ENCODE measurements around the gene SFRP5. TPM values are rescaled to one million over a fixed set of nuclear protein-coding genes. Genes with fewer than 3 reads are reported as not detected.

Gene SFRP5
- total and polyA plus RNA-seq, 2 donors (not counting 3 experiments of a cell fraction or from before 2014, with no cell fraction given): not detected

DNA sequence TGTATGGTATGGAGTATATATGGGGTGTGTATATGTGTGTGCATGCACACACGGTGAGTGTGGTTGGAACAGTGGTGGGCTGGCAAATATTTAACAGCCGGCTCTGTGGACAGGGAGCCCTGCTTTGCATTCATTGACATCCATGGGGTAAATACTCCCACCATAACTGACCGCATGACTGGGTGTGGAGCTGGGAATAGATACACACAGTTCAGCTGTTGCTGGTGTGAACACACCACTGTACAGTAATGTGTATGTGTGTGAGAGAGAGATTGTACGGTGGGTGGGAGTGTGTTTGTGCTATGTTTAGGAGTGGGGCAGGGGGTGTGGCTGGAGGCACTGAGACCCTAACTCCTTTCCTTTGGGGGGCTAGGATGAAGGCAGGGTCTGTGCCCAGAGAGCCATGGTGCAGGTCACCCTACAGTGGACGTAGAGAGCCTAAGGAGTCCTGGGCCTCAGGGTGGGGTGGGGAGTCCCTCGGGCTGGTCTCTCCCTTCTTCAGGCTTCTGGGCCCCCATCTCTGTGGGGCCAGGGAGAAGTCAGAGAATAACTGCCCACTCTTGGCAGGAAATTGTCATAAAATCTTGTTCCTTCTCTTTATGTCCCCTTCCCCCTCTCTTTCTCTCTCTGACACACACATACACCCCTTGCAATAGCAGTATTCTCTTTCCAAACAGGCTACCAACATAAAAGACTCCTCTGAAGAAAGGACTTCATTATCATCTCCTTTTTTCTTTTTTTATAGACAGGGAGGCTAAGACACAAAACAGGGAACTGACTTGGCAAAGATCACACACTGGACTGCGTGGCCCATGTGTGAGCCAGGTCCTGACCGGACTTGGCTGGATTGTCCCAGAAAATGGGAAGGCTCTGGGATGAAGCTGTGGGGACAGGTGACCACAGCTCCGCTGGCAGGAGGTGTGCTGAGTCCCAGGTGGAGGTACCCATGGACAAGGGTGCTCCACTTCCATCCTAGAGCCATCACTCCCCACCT, 3.2 kb downstream of the SFRP5 start:
- H3K4me2 ChIP-seq (ENCODE audit: insufficient read depth, low read length): no peak overlapping the region
- BruUV-seq (replicated peaks): no TSS peak
- no peaks in the 10 kb centered on the region for H3K79me2 ChIP-seq (ENCODE audit: control insufficient read depth, insufficient read depth, low read length)
- no peaks in the 10 kb centered on the region for H3K9me1 ChIP-seq (replicated peaks; ENCODE audit: control insufficient read depth, extremely low read depth, insufficient read depth, low read length)
- peaks cover 34 to 37% of the 10 kb centered on the region in 2 experiments for H3K27me3 ChIP-seq (ENCODE audit: control insufficient read depth in 2 of 2, insufficient read depth in 2 of 2, low read length in 2 of 2)
- no peak overlapping the region for H3K9ac ChIP-seq (replicated peaks; ENCODE audit: extremely low read depth, insufficient read depth, low read length)
- TF ChIP-seq EZH2 (IDR thresholded peaks at IDR 0.05; ENCODE audit: borderline replicate concordance, low read depth, low read length, severe bottlenecking): no peak
- TF ChIP-seq POLR2A (IDR thresholded peaks at IDR 0.05; ENCODE audit: low read depth, low read length): no peak
- no peak for TF ChIP-seq POLR2AphosphoS5 (IDR thresholded peaks at IDR 0.05; ENCODE audit: insufficient read depth, low read depth, low read length)
- TF ChIP-seq MAX (IDR thresholded peaks at IDR 0.05; ENCODE audit: insufficient read depth, insufficient read length): no peak
- no peak for TF ChIP-seq JUN (IDR thresholded peaks at IDR 0.05; ENCODE audit: borderline replicate concordance, insufficient read depth, insufficient read length, low read depth)
- TF ChIP-seq FOS (IDR thresholded peaks at IDR 0.05; ENCODE audit: borderline replicate concordance, insufficient read depth, low read length): no peak
- no peak for TF ChIP-seq CTCF (IDR thresholded peaks at IDR 0.05; ENCODE audit: extremely low read depth in 1 of 2, insufficient read depth in 1 of 2, low read depth in 1 of 2, low read length in 2 of 2)
- no peak for TF ChIP-seq GATA2 (IDR thresholded peaks at IDR 0.05; ENCODE audit: insufficient read depth, insufficient read length, low read depth, low read length)
- TF ChIP-seq MYC (IDR thresholded peaks at IDR 0.05; ENCODE audit: low read depth, low read length): no peak
- H3K4me3 ChIP-seq (replicated peaks in 1 of 3; ENCODE audit: insufficient read depth in 1 of 3, low read depth in 1 of 3, low read length in 3 of 3): no peak overlapping the region
- no peaks in the 10 kb centered on the region for H4K20me1 ChIP-seq (replicated peaks; ENCODE audit: control insufficient read depth, extremely low read depth, insufficient read depth, low read length)
- ChIA-PET CTCF (interaction anchor here (1.2 to 3.0 kb wide), 4 partner anchors 23 to 277 kb away, joined by 3 to 14 read pairs (median 6); no protein-coding TSS in a partner anchor), POLR2A (no interaction called here)
- no peak for FAIRE-seq
- intact Hi-C loops (cut with micrococcal nuclease): no loop called here
- no peaks in the 10 kb centered on the region for H3K9me3 ChIP-seq (replicated peaks; ENCODE audit: control insufficient read depth, insufficient read depth, low read length)
- dilution Hi-C loops (cut with MboI; ENCODE audit: extremely low pct_ligation_motif_present, low sequenced_read_pairs): no loop called here
- H3K4me1 ChIP-seq (ENCODE audit: control insufficient read depth, extremely low read depth, insufficient read depth, low read length): no peaks in the 10 kb centered on the region
- no peak for DNase-seq (ENCODE audit: low read depth, low spot score)
- no peaks in the 10 kb centered on the region for H3K36me3 ChIP-seq (ENCODE audit: control insufficient read depth in 2 of 2, extremely low read depth in 1 of 2, insufficient read depth in 2 of 2, low read length in 2 of 2)
- no peak overlapping the region for H3K27ac ChIP-seq (ENCODE audit: insufficient read depth, low read depth, low read length)
- H2AFZ ChIP-seq (ENCODE audit: low read depth, low read length): no peak overlapping the region

All from endothelial cell of umbilical vein (primary cell).